Fibroblast of lung (primary cell): ENCODE measurements around the gene ANKRD7. TPM values are rescaled to one million over a fixed set of nuclear protein-coding genes. Genes with fewer than 3 reads are reported as not detected.
A peak's percentile ranks its signal among the peaks of the same experiment; 100 is the strongest.

Experiments
- DNase-seq, 2 donors: peaks; one replicate each; pipeline versions ENCODE4 v3.0.0 to v3.0.0-alpha.2; 2010; ENCODE audit warnings: low read depth in 2 of 2
- H2AFZ ChIP-seq: 2 replicates; pipeline ENCODE4 v1.5.1; 2012; ENCODE audit warnings: low read length, control low read depth, inconsistent platforms
- H3K27ac ChIP-seq: 2 replicates; pipeline ENCODE4 v1.5.1; 2011; ENCODE audit warnings: low read length, control low read depth; ENCODE audit not compliant: insufficient read depth
- H3K27me3 ChIP-seq: 2 replicates; pipeline ENCODE4 v1.5.1; 2011; ENCODE audit warnings: mild to moderate bottlenecking, low read length; ENCODE audit not compliant: control insufficient read depth, insufficient read depth
- H3K36me3 ChIP-seq: 2 replicates; pipeline ENCODE4 v1.5.1; 2011; ENCODE audit warnings: low read length; ENCODE audit not compliant: control insufficient read depth, insufficient read depth
- H3K4me1 ChIP-seq: 2 replicates; pipeline ENCODE4 v1.5.1; 2011; ENCODE audit warnings: low read length; ENCODE audit not compliant: control insufficient read depth, insufficient read depth; ENCODE audit errors: extremely low read depth
- H3K4me2 ChIP-seq: 2 replicates; pipeline ENCODE4 v1.5.1; 2011; ENCODE audit warnings: low read length, control low read depth; ENCODE audit not compliant: insufficient read depth; ENCODE audit errors: extremely low read depth
- H3K4me3 ChIP-seq, 4 experiments: fragments of 200-600 bp in 1 of 4; sonication (generic) in 1 of 4; replicated peaks in 1 of 4; 2 replicates each; pipeline ENCODE4 v1.5.1; 2011 to 2016; ENCODE audit warnings: low read length in 4 of 4, low read depth in 3 of 4, mild to moderate bottlenecking in 3 of 4, control low read depth in 2 of 4, inconsistent platforms in 1 of 4, mixed read lengths in 1 of 4; ENCODE audit not compliant: insufficient read depth in 1 of 4; ENCODE audit errors: control extremely low read depth in 1 of 4
- H3K79me2 ChIP-seq: 2 replicates; pipeline ENCODE4 v1.5.1; 2012; ENCODE audit warnings: mild to moderate bottlenecking, low read length, inconsistent platforms; ENCODE audit not compliant: control insufficient read depth, insufficient read depth
- H3K9ac ChIP-seq: 2 replicates; pipeline ENCODE4 v1.5.1; 2011; ENCODE audit warnings: mild to moderate bottlenecking, low read length, control low read depth; ENCODE audit not compliant: insufficient read depth
- H3K9me3 ChIP-seq: 2 replicates; pipeline ENCODE4 v1.5.1; 2012; ENCODE audit warnings: low read depth, low read length; ENCODE audit not compliant: control insufficient read depth, insufficient read depth
- H4K20me1 ChIP-seq: 2 replicates; pipeline ENCODE4 v1.5.1; 2011; ENCODE audit warnings: low read length; ENCODE audit not compliant: control insufficient read depth, insufficient read depth; ENCODE audit errors: extremely low read depth
- EZH2 ChIP-seq: IDR thresholded peaks from 2 replicates; pipeline ENCODE4 v1.5.1; 2012; ENCODE audit warnings: low read length, control low read depth, mild to moderate bottlenecking; ENCODE audit errors: missing control alignments
- polyA plus RNA-seq, 2 donors: library from polyadenylated mRNA; depleted of rRNA in 1 of 2; stranded (reverse) in 1 of 2; unstranded in 1 of 2; fragments of >200 nt; gene quantifications; 2 replicates each; pipeline ENCODE4 v1.2.1, GENCODE V29; 2011 to 2012; ENCODE audit warnings: missing spikeins in 1 of 2
- total RNA-seq: library from RNA; depleted of rRNA; stranded (reverse); fragments of >200 nt; gene quantifications from 2 replicates; pipeline ENCODE4 v1.2.1, GENCODE V29; 2014
- TF ChIP-seq, protein P1 (sequence below), 2 donors: IDR thresholded peaks in 1 of 2; conservative IDR thresholded peaks in 1 of 2; 1 replicate in 1 of 2; 2 replicates in 1 of 2; pipeline ENCODE4 v1.5.1; 2011 to 2012; ENCODE audit warnings: low read length in 2 of 2, control low read depth in 1 of 2, inconsistent platforms in 1 of 2, low read depth in 1 of 2, mild to moderate bottlenecking in 1 of 2

ANKRD7 gene
- total and polyA plus RNA-seq, 2 donors (not counting 1 experiment from before 2014, with no cell fraction given): 0.40 to 2.8 TPM

DNA sequence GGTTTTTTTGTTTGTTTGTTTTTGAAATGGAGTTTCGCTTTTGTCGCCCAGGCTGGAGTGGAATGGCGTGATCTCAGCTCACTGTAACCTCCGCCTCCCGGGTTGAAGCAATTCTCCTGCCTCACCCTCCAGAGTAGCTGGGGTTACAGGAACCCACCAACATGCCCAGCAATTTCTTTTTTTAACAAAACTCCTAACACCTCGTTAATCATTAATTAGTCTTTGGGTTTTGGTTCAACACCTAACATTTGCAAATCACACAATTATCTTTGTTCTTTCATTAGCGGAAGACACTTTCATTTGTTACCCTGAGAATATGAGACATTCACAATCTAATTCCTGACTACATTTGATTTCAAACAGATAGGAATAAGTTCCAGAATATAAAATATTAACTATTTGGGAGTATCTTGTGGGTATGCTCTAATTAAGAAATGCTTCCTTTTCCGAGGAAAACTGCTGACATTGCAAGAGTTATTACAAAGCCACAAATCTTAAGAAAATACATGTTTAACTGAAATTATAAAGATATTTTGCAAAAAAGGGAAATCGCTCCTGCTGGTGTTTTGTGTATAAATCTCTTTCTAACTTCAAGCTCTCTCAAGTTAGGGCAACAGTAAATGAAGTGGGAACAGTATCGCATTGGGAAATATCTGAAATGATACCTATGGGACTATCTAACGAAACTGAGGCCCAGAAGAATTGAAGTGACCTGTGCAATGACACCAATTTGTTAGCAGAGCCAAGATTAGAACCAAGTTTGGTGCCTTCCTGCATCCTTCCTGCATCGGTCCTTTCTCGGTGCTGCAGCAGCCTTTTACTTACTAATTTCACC lies 41.7 kb upstream of the ANKRD7 start:
- H3K4me1 ChIP-seq: peaks cover 6% of the 10 kb centered on the region
- no peaks in the 10 kb centered on the region for H3K27me3 ChIP-seq
- H4K20me1 ChIP-seq: no peaks in the 10 kb centered on the region
- peak overlapping the region; percentile 94 for H3K9ac ChIP-seq
- no peaks in the 10 kb centered on the region for H3K9me3 ChIP-seq
- DNase-seq: peak; percentile 3 to 6
- peak overlapping the region; percentile 96 for H3K27ac ChIP-seq
- peaks cover 29% of the 10 kb centered on the region for H3K79me2 ChIP-seq
- peak overlapping the region; percentile 80 to 93 (median 85) for H3K4me3 ChIP-seq
- peak overlapping the region; percentile 92 for H2AFZ ChIP-seq
- no peaks in the 10 kb centered on the region for H3K36me3 ChIP-seq
- TF ChIP-seq EZH2: no peak
- TF ChIP-seq, protein P1, sequence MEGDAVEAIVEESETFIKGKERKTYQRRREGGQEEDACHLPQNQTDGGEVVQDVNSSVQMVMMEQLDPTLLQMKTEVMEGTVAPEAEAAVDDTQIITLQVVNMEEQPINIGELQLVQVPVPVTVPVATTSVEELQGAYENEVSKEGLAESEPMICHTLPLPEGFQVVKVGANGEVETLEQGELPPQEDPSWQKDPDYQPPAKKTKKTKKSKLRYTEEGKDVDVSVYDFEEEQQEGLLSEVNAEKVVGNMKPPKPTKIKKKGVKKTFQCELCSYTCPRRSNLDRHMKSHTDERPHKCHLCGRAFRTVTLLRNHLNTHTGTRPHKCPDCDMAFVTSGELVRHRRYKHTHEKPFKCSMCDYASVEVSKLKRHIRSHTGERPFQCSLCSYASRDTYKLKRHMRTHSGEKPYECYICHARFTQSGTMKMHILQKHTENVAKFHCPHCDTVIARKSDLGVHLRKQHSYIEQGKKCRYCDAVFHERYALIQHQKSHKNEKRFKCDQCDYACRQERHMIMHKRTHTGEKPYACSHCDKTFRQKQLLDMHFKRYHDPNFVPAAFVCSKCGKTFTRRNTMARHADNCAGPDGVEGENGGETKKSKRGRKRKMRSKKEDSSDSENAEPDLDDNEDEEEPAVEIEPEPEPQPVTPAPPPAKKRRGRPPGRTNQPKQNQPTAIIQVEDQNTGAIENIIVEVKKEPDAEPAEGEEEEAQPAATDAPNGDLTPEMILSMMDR (conservative IDR thresholded peaks at IDR 0.05 in 1 of 2, IDR thresholded peaks at IDR 0.05 in 1 of 2; ENCODE audit: low read depth in 1 of 2, low read length in 2 of 2): no peak
- H3K4me2 ChIP-seq: peak overlapping the region; percentile 95

GRCh38 chr7:118183428-118183785 lies 41.1 kb upstream of the ANKRD7 start:
- H3K9me3 ChIP-seq: no peaks in the 10 kb centered on the region
- H3K36me3 ChIP-seq: no peaks in the 10 kb centered on the region
- no peaks in the 10 kb centered on the region for H3K27me3 ChIP-seq
- TF ChIP-seq, protein P1 (conservative IDR thresholded peaks at IDR 0.05 in 1 of 2, IDR thresholded peaks at IDR 0.05 in 1 of 2; ENCODE audit: low read depth in 1 of 2, low read length in 2 of 2): no peak
- TF ChIP-seq EZH2: no peak
- DNase-seq: no peak
- H3K79me2 ChIP-seq: peaks cover 30% of the 10 kb centered on the region
- peak overlapping the region; percentile 96 for H3K27ac ChIP-seq
- peaks cover 6% of the 10 kb centered on the region for H3K4me1 ChIP-seq
- peak overlapping the region; percentile 92 for H2AFZ ChIP-seq
- H4K20me1 ChIP-seq: no peaks in the 10 kb centered on the region
- H3K4me3 ChIP-seq: peak overlapping the region; percentile 80 to 93 (median 85)
- H3K9ac ChIP-seq: peak overlapping the region; percentile 94
- H3K4me2 ChIP-seq: peak overlapping the region; percentile 95

GRCh38 chr7:118183786-118184564 lies 40.5 kb upstream of the ANKRD7 start, which contains the start of gene LSM8:
Gene LSM8 (plus strand): TSS chr7:118184164. CDS start chr7:118184224, 60 bp downstream.
- H2AFZ ChIP-seq: peak within 1 kb of the TSS; percentile 92

More at GRCh38 chr7:118183786-118184564, 40.5 kb upstream of the ANKRD7 start, which contains the start of gene LSM8:
- Histone ChIP-seq H3K4me1 (peaks cover 6% of the 10 kb centered on the region), H3K9me3 (no peaks in the 10 kb centered on the region), H3K9ac (peak within 1 kb of the TSS; percentile 94), H3K79me2 (peaks cover 30% of the 10 kb centered on the region), H3K27ac (peak within 1 kb of the TSS; percentile 96), H3K4me2 (peak within 1 kb of the TSS; percentile 95), H3K4me3 (peak within 1 kb of the TSS; percentile 80 to 93 (median 85)), H3K27me3 (no peaks in the 10 kb centered on the region), H3K36me3 (no peaks in the 10 kb centered on the region), H4K20me1 (no peaks in the 10 kb centered on the region)
- DNase-seq: peak; percentile 96 to 99
- TF ChIP-seq EZH2: no peak
- TF ChIP-seq, protein P1 (conservative IDR thresholded peaks at IDR 0.05 in 1 of 2, IDR thresholded peaks at IDR 0.05 in 1 of 2; ENCODE audit: low read depth in 1 of 2, low read length in 2 of 2): no peak
